Esophagus muscularis mucosa (tissue), 3 donors: Measurements from ENCODE around the gene PRPF40A.

Experiments used
- EP300 ChIP-seq: sonication (generic); formaldehyde crosslinking; IDR thresholded peaks from one replicate; pipeline ENCODE4 v1.6.1; 2017; ENCODE audit warnings: antibody characterized with exemption
- TF ChIP-seq, protein P1 (sequence below), 3 experiments: fragments of 200-600 bp in 2 of 3; fragments of 450-650 bp in 1 of 3; sonication (generic) in 2 of 3; IDR thresholded peaks; one replicate each; pipeline ENCODE4 v1.5.1; 2017 to 2019; ENCODE audit warnings: antibody characterized with exemption in 3 of 3, mild to moderate bottlenecking in 2 of 3, moderate library complexity in 1 of 3

DNA sequence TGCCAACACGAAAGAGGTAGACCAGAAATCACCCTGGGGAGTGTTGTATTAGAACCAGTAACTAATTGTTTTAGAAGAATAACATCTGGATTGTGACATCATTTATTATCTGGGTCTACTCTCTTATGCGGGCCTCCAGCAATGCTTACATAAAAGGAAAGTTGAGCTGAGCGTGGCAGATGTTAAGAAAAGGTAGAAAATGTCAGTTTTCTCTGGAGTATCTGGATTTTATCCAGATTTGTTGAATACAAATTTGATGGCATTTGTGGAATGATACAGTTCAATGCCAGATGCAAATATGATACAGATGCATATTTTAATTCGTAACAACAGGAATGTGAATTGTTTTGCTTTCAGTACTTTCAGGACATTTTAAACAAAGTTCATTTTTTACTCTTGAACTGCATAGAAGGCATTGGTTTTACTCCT lies 90.3 kb downstream of the PRPF40A start:
- TF ChIP-seq, protein P1, sequence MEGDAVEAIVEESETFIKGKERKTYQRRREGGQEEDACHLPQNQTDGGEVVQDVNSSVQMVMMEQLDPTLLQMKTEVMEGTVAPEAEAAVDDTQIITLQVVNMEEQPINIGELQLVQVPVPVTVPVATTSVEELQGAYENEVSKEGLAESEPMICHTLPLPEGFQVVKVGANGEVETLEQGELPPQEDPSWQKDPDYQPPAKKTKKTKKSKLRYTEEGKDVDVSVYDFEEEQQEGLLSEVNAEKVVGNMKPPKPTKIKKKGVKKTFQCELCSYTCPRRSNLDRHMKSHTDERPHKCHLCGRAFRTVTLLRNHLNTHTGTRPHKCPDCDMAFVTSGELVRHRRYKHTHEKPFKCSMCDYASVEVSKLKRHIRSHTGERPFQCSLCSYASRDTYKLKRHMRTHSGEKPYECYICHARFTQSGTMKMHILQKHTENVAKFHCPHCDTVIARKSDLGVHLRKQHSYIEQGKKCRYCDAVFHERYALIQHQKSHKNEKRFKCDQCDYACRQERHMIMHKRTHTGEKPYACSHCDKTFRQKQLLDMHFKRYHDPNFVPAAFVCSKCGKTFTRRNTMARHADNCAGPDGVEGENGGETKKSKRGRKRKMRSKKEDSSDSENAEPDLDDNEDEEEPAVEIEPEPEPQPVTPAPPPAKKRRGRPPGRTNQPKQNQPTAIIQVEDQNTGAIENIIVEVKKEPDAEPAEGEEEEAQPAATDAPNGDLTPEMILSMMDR (IDR thresholded peaks at IDR 0.05) = no peak
- TF ChIP-seq EP300 = no peak
